ENCODE data around the gene TUBB2B. TPM values are rescaled to one million over a fixed set of nuclear protein-coding genes. Genes with fewer than 3 reads are reported as not detected.

The TUBB2B gene
- total and polyA plus RNA-seq, 2 experiments from 2014 or later, result 355 to 794 TPM

- H3K9me3 Mint-ChIP-seq, result no peaks in the 10 kb centered on the region; the same call in 2 of the 3 replicates
- H3K27ac ChIP-seq (ENCODE audit: low read depth), result no peak overlapping the region
- peak overlapping the region; percentile 93 for H3K4me3 ChIP-seq
- no peak overlapping the region for H3K27ac Mint-ChIP-seq
- peaks cover 46% of the 10 kb centered on the region for H3K27me3 Mint-ChIP-seq (ENCODE audit: insufficient read depth, low read depth, poor library complexity)
- no peaks in the 10 kb centered on the region for H3K9me2 ChIP-seq (ENCODE audit: insufficient read depth)
- peak overlapping the region; percentile 90 for H2AFZ ChIP-seq
- peaks cover 24% of the 10 kb centered on the region for H3K79me2 ChIP-seq (replicated peaks; ENCODE audit: insufficient read depth)
- H3K36me3 Mint-ChIP-seq (ENCODE audit: low read depth), result peaks cover 18% of the 10 kb centered on the region
- H3K36me3 ChIP-seq (ENCODE audit: insufficient read depth), result peaks cover under 1% of the 10 kb centered on the region; the same call in 1 of the 2 replicates
- peak; percentile 2 for ATAC-seq
- H3F3A ChIP-seq (replicated peaks; ENCODE audit: low read depth), result peaks cover 34% of the 10 kb centered on the region
- peaks cover 36% of the 10 kb centered on the region for H3K27me3 ChIP-seq (ENCODE audit: insufficient read depth)
- peaks cover 50% of the 10 kb centered on the region for H3K4me1 Mint-ChIP-seq
- peak overlapping the region; percentile 96 for H3K4me2 ChIP-seq
- peaks cover 49% of the 10 kb centered on the region for H3K4me1 ChIP-seq (ENCODE audit: insufficient read depth)
- H4K20me1 ChIP-seq (replicated peaks; ENCODE audit: insufficient read depth), result peaks cover 17% of the 10 kb centered on the region
- DNase-seq (ENCODE audit: low spot score), result peak; percentile 81
- TF ChIP-seq POLR2AphosphoS5 (IDR thresholded peaks at IDR 0.05; ENCODE audit: low read depth), result peak; percentile 29; the same call in 1 of the 2 replicates
- TF ChIP-seq ETS1 (IDR thresholded peaks at IDR 0.05), result no peak
- TF ChIP-seq CTCF (conservative IDR thresholded peaks at IDR 0.05; ENCODE audit: low read depth in 2 of 2), result peak; percentile 17 to 18; a peak in 1 of 4 replicates
- H3K4me3 Mint-ChIP-seq, result peak overlapping the region; percentile 91
These were observed 2.2 kb upstream of the TUBB2B start for GRCh38 chr6:3229566-3230178.

- peak overlapping the region; percentile 96 for H3K4me2 ChIP-seq
- H3K4me1 ChIP-seq (ENCODE audit: insufficient read depth), result peaks cover 42% of the 10 kb centered on the region
- H2AFZ ChIP-seq, result peak overlapping the region; percentile 90
- peaks cover 6% of the 10 kb centered on the region for H3K36me3 ChIP-seq (ENCODE audit: insufficient read depth)
- peaks cover 36% of the 10 kb centered on the region for H3K27me3 ChIP-seq (ENCODE audit: insufficient read depth)
- H3K27me3 Mint-ChIP-seq (ENCODE audit: insufficient read depth, low read depth, poor library complexity), result peaks cover 46% of the 10 kb centered on the region
- ATAC-seq (peak; percentile 0), DNase-seq (ENCODE audit: low spot score) (peak; percentile 78)
- TF ChIP-seq ZNF331 (CRISPR knock-in tag; IDR thresholded peaks at IDR 0.05; ENCODE audit: low read depth) (no peak), JUNB (IDR thresholded peaks at IDR 0.05; ENCODE audit: unreplicated experiment) (no peak), ZNF114 (CRISPR knock-in tag; IDR thresholded peaks at IDR 0.05) (no peak), ETS1 (IDR thresholded peaks at IDR 0.05) (no peak), REST (IDR thresholded peaks at IDR 0.05; ENCODE audit: unreplicated experiment) (no peak)
- H3K4me1 Mint-ChIP-seq, result peaks cover 50% of the 10 kb centered on the region
- H3K79me2 ChIP-seq (replicated peaks; ENCODE audit: insufficient read depth), result peaks cover 24% of the 10 kb centered on the region
- peaks cover 34% of the 10 kb centered on the region for H3F3A ChIP-seq (replicated peaks; ENCODE audit: low read depth)
- H3K27ac Mint-ChIP-seq, result no peak overlapping the region
- no peaks in the 10 kb centered on the region; the same call in 2 of the 3 replicates for H3K9me3 Mint-ChIP-seq
- H3K27ac ChIP-seq (ENCODE audit: low read depth), result no peak overlapping the region
- H3K4me3 Mint-ChIP-seq, result peak overlapping the region; percentile 91
- H3K4me3 ChIP-seq, result peak overlapping the region; percentile 93
- peaks cover 25% of the 10 kb centered on the region for H3K36me3 Mint-ChIP-seq (ENCODE audit: low read depth)
- H3K9me2 ChIP-seq (ENCODE audit: insufficient read depth), result no peaks in the 10 kb centered on the region
- H4K20me1 ChIP-seq (replicated peaks; ENCODE audit: insufficient read depth), result peaks cover 23% of the 10 kb centered on the region
These were observed 1.5 kb upstream of the TUBB2B start for GRCh38 chr6:3228771-3229565.
